Measurements from ENCODE around the gene KY. TPM values are rescaled to one million over a fixed set of nuclear protein-coding genes. Genes with fewer than 3 reads are reported as not detected.

Gene KY
- total and polyA plus RNA-seq, 10 of the 15 experiments (the other 5 are each of a cell fraction or from before 2014, with no cell fraction given) = 0.04 to 0.11 TPM; not detected in 8

DNA sequence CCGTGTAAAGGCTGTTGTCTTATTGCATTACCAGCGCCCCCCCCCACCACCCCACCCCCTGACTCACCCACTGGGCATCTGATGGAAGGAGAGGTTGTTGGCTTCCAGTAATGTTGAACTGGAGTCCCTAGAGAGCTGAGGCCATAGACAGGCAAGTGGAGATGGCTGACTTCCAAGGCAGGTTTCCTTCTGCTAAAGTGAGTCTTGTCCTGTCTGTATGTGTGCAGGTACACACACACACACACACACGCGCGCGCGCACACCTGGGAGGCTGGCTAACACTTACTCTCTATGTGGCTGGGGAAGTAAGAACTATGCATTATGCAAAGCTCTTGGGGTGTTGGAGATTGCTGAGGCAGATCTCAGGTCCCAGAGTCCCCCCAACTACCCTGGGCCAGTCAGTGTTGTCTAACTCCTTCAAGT, 1.6 kb upstream of the KY start (continued):
- TF ChIP-seq, protein P1, sequence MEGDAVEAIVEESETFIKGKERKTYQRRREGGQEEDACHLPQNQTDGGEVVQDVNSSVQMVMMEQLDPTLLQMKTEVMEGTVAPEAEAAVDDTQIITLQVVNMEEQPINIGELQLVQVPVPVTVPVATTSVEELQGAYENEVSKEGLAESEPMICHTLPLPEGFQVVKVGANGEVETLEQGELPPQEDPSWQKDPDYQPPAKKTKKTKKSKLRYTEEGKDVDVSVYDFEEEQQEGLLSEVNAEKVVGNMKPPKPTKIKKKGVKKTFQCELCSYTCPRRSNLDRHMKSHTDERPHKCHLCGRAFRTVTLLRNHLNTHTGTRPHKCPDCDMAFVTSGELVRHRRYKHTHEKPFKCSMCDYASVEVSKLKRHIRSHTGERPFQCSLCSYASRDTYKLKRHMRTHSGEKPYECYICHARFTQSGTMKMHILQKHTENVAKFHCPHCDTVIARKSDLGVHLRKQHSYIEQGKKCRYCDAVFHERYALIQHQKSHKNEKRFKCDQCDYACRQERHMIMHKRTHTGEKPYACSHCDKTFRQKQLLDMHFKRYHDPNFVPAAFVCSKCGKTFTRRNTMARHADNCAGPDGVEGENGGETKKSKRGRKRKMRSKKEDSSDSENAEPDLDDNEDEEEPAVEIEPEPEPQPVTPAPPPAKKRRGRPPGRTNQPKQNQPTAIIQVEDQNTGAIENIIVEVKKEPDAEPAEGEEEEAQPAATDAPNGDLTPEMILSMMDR (IDR thresholded peaks at IDR 0.05 in 2 of 3, conservative IDR thresholded peaks at IDR 0.05 in 1 of 3; ENCODE audit: control insufficient read depth in 2 of 3, extremely low read depth in 1 of 3, insufficient read depth in 1 of 3, low read depth in 3 of 3, low read length in 3 of 3) = no peak

DNA sequence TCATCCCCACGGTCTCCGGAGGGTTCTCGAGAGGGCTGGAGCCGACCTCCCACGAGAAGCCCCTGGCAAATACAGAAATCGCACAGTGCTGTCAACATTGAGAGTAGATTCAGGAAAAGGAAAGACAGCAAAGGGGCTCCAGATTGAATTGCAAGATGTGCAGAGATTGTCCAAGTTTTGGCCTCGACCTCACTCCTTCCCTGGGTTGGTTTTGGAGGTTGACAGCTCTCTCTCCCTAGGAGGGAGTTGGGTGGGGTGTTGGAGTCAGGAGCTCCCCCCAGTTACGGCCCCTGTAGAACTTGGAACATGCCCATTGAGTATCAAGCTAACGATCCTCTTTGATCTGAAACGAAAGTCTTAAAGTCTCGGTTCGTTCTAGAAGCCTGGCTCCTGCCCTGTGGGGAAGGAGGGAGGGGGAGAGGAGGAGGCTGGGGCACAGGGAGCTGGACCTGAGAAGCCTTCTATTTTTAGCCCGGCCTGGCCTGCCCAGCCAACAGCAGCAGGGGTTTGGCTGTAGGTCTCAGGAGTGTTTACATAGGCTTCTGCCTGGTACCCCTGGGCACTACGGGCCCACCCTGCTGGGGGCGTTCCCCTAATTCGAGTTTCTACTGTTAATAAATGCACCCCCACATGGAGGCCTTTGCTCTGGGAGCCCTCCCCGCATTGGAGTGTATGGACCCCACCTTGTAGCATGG, 672 bp upstream of the KY start:
- Histone ChIP-seq H3K79me2 (ENCODE audit: control insufficient read depth, insufficient read depth, low read length) (no peaks in the 10 kb centered on the region), H3K4me1 (ENCODE audit: control insufficient read depth, insufficient read depth, low read length) (no peaks in the 10 kb centered on the region), H2AFZ (ENCODE audit: control insufficient read depth, low read depth, low read length) (no peak overlapping the region), H3K9me3 (replicated peaks; ENCODE audit: control insufficient read depth, insufficient read depth, low read length) (no peaks in the 10 kb centered on the region), H4K20me1 (ENCODE audit: control insufficient read depth, insufficient read depth) (no peaks in the 10 kb centered on the region; the same call in 1 of the 2 replicates), H3K4me3 (no peak overlapping the region), H3K4me2 (ENCODE audit: control insufficient read depth, insufficient read depth) (no peak overlapping the region), H3K36me3 (ENCODE audit: control insufficient read depth in 2 of 2, insufficient read depth in 2 of 2, low read length in 1 of 2) (no peaks in the 10 kb centered on the region), H3K9ac (ENCODE audit: control insufficient read depth, insufficient read depth, low read length) (no peak overlapping the region), H3K27ac (ENCODE audit: control insufficient read depth, insufficient read depth) (no peak overlapping the region), H3K27me3 (replicated peaks in 1 of 2; ENCODE audit: control insufficient read depth in 2 of 2, insufficient read depth in 2 of 2, low read length in 1 of 2) (peaks cover 0 to 3% of the 10 kb centered on the region in 2 experiments; a peak in 3 of 4 replicates)
- WGBS (ENCODE audit: insufficient coverage, insufficient replicate concordance, low lambda C conversion rate, missing lambda C conversion rate) = 19% methylated on average over 17 of the region's 17 CpGs
- SMC1A ChIA-PET (ENCODE audit: uncharacterized antibody, unreplicated experiment) = no interaction called here
- in situ Hi-C loops (cut with MboI) (no loop called here), intact Hi-C loops (cut with micrococcal nuclease; ENCODE audit: unreplicated experiment) (no loop called here)
- no TSS peak for BruUV-seq (replicated peaks)
- RAD21 ChIA-PET (ENCODE audit: unreplicated experiment) = no interaction called here
- FAIRE-seq = no peak
- no peak for ATAC-seq
- POLR2A ChIA-PET = no interaction called here
- no peak for DNase-seq (ENCODE audit: low read depth, low spot score)
- CTCF ChIA-PET = interaction anchor here (1.1 kb wide), 1 partner anchor 9 kb away, joined by 3 read pairs; no protein-coding TSS in a partner anchor
- TF ChIP-seq PAX5 (IDR thresholded peaks at IDR 0.05; ENCODE audit: borderline replicate concordance, low read depth, low read length) (no peak), ZNF622 (IDR thresholded peaks at IDR 0.05) (no peak), GABPA (IDR thresholded peaks at IDR 0.05; ENCODE audit: low read depth) (no peak), RBBP5 (conservative IDR thresholded peaks at IDR 0.05) (no peak), PML (IDR thresholded peaks at IDR 0.05; ENCODE audit: low read length) (no peak), CBFB (IDR thresholded peaks at IDR 0.05; ENCODE audit: low read depth) (no peak), PAX8 (IDR thresholded peaks at IDR 0.05) (no peak), LARP7 (IDR thresholded peaks at IDR 0.05) (no peak), KDM1A (IDR thresholded peaks at IDR 0.05; ENCODE audit: borderline replicate concordance) (no peak)
- TF ChIP-seq, protein P2, sequence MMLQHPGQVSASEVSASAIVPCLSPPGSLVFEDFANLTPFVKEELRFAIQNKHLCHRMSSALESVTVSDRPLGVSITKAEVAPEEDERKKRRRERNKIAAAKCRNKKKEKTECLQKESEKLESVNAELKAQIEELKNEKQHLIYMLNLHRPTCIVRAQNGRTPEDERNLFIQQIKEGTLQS (IDR thresholded peaks at IDR 0.05; ENCODE audit: borderline replicate concordance, extremely low read depth, low read depth, low read length) = no peak
- TF ChIP-seq, protein P3, sequence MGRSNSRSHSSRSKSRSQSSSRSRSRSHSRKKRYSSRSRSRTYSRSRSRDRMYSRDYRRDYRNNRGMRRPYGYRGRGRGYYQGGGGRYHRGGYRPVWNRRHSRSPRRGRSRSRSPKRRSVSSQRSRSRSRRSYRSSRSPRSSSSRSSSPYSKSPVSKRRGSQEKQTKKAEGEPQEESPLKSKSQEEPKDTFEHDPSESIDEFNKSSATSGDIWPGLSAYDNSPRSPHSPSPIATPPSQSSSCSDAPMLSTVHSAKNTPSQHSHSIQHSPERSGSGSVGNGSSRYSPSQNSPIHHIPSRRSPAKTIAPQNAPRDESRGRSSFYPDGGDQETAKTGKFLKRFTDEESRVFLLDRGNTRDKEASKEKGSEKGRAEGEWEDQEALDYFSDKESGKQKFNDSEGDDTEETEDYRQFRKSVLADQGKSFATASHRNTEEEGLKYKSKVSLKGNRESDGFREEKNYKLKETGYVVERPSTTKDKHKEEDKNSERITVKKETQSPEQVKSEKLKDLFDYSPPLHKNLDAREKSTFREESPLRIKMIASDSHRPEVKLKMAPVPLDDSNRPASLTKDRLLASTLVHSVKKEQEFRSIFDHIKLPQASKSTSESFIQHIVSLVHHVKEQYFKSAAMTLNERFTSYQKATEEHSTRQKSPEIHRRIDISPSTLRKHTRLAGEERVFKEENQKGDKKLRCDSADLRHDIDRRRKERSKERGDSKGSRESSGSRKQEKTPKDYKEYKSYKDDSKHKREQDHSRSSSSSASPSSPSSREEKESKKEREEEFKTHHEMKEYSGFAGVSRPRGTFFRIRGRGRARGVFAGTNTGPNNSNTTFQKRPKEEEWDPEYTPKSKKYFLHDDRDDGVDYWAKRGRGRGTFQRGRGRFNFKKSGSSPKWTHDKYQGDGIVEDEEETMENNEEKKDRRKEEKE (IDR thresholded peaks at IDR 0.05) = no peak
- TF ChIP-seq, protein P4, sequence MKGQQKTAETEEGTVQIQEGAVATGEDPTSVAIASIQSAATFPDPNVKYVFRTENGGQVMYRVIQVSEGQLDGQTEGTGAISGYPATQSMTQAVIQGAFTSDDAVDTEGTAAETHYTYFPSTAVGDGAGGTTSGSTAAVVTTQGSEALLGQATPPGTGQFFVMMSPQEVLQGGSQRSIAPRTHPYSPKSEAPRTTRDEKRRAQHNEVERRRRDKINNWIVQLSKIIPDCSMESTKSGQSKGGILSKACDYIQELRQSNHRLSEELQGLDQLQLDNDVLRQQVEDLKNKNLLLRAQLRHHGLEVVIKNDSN (IDR thresholded peaks at IDR 0.05; ENCODE audit: borderline replicate concordance, extremely low read length, insufficient read depth, low read depth, low read length) = no peak
- TF ChIP-seq, protein P5, sequence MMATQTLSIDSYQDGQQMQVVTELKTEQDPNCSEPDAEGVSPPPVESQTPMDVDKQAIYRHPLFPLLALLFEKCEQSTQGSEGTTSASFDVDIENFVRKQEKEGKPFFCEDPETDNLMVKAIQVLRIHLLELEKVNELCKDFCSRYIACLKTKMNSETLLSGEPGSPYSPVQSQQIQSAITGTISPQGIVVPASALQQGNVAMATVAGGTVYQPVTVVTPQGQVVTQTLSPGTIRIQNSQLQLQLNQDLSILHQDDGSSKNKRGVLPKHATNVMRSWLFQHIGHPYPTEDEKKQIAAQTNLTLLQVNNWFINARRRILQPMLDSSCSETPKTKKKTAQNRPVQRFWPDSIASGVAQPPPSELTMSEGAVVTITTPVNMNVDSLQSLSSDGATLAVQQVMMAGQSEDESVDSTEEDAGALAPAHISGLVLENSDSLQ (IDR thresholded peaks at IDR 0.05) = no peak
